Calu3 (cell line): Measurements from ENCODE around the gene RPAP3. TPM values are rescaled to one million over a fixed set of nuclear protein-coding genes. Genes with fewer than 3 reads are reported as not detected.

ENCODE experiments used
- BruUV-seq: library from RNA; stranded (reverse); fragments of 400-500 nt; replicated peaks from 2 replicates; lab custom pipeline; 2021; lab: Mats Ljungman, UMichigan
- CTCF ChIA-PET: fragments of 300-600 bp; sonication (Branson Sonifier 250); formaldehyde crosslinking; loops from one replicate; lab custom pipeline; 2022; ENCODE audit warnings: antibody characterized with exemption; lab: Charles Lee
- DNase-seq: peaks from one replicate; pipeline ENCODE4 v3.0.0; 2022
- H3K27ac Mint-ChIP-seq: one replicate; pipeline ENCODE4 v1.8.0; 2022; ENCODE audit warnings: mixed read lengths; ENCODE audit not compliant: unreplicated experiment
- H3K27me3 Mint-ChIP-seq: one replicate; pipeline ENCODE4 v1.8.0; 2022; ENCODE audit warnings: mixed read lengths; ENCODE audit not compliant: unreplicated experiment
- H3K36me3 Mint-ChIP-seq: one replicate; pipeline ENCODE4 v1.8.0; 2022; ENCODE audit warnings: mild to moderate bottlenecking, moderate library complexity, mixed read lengths; ENCODE audit not compliant: insufficient read depth, unreplicated experiment
- H3K4me1 Mint-ChIP-seq: one replicate; pipeline ENCODE4 v1.8.0; 2022; ENCODE audit warnings: mild to moderate bottlenecking, low read depth, mixed read lengths; ENCODE audit not compliant: unreplicated experiment
- H3K4me3 Mint-ChIP-seq: one replicate; pipeline ENCODE4 v1.8.0; 2022; ENCODE audit warnings: mild to moderate bottlenecking, low read depth, moderate library complexity, mixed read lengths; ENCODE audit not compliant: unreplicated experiment
- H3K9me3 Mint-ChIP-seq: one replicate; pipeline ENCODE4 v1.8.0; 2022; ENCODE audit warnings: low read depth, mixed read lengths; ENCODE audit not compliant: unreplicated experiment
- intact Hi-C: fragments of 100-400 bp; cut with micrococcal nuclease; formaldehyde crosslinking; loops from one replicate; pipeline ENCODE4 v1.10.0; 2022; ENCODE audit not compliant: unreplicated experiment
- total RNA-seq: library from RNA; stranded (reverse); gene quantifications from 2 replicates; pipeline ENCODE4 v1.2.3, GENCODE V29; 2022
- TF ChIP-seq, protein P1 (sequence below): fragments of 200-600 bp; IDR thresholded peaks from one replicate; pipeline ENCODE4 v1.8.0; 2022; ENCODE audit warnings: antibody characterized with exemption; ENCODE audit not compliant: unreplicated experiment

Gene RPAP3
- total RNA-seq, 1 experiment from 2014 or later, result 33.5 TPM

DNA sequence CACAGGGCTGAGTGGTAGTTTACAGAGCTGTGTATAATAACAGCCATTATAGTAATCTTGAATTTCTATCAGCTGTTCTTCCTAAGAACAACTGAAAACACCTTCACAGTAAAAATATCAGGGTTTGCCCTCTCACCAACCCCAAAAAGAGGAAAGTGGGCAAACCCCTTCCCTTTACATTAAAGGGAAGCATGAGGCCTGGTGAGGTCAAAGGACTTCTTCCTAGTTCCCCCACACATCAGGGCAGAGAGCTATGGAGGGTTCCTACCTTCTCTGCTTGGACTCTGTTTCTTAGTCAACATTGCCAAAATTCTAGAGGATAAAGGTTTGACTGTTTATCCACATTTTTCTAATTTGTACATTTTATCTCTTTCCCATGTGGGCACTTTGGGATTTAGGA is 4.4 kb upstream of the RPAP3 start:
- TF ChIP-seq, protein P1, sequence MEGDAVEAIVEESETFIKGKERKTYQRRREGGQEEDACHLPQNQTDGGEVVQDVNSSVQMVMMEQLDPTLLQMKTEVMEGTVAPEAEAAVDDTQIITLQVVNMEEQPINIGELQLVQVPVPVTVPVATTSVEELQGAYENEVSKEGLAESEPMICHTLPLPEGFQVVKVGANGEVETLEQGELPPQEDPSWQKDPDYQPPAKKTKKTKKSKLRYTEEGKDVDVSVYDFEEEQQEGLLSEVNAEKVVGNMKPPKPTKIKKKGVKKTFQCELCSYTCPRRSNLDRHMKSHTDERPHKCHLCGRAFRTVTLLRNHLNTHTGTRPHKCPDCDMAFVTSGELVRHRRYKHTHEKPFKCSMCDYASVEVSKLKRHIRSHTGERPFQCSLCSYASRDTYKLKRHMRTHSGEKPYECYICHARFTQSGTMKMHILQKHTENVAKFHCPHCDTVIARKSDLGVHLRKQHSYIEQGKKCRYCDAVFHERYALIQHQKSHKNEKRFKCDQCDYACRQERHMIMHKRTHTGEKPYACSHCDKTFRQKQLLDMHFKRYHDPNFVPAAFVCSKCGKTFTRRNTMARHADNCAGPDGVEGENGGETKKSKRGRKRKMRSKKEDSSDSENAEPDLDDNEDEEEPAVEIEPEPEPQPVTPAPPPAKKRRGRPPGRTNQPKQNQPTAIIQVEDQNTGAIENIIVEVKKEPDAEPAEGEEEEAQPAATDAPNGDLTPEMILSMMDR, result no peak
- no peak overlapping the region for H3K27ac Mint-ChIP-seq
- no peaks in the 10 kb centered on the region for H3K27me3 Mint-ChIP-seq
- BruUV-seq, result no TSS peak
- H3K9me3 Mint-ChIP-seq, result no peaks in the 10 kb centered on the region
- peaks cover under 1% of the 10 kb centered on the region for H3K4me1 Mint-ChIP-seq
- no peak for DNase-seq
- H3K36me3 Mint-ChIP-seq, result peaks cover 14% of the 10 kb centered on the region
- no peak overlapping the region for H3K4me3 Mint-ChIP-seq
- CTCF ChIA-PET, result no interaction called here
- intact Hi-C loops, result no loop called here

DNA sequence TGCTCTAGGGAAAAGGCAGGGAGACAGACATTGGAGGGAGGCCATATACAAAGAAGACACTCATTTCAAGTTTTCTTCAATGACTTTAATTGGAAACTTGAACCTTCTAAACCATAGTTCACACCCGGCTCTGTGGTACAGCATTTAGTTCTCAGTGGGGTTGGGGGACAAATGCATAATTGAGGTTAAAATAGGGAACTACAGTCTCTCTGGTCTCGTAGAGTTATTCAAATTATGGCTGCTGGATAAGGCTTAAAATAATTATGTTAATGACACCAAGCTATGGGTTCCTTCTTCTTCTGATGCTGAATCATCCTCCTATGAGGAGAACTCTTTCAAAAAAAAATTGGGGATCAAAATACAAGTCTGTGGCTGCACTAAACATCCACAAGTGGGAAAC is 3.8 kb upstream of the RPAP3 start:
- intact Hi-C loops, result no loop called here
- no TSS peak for BruUV-seq

DNA sequence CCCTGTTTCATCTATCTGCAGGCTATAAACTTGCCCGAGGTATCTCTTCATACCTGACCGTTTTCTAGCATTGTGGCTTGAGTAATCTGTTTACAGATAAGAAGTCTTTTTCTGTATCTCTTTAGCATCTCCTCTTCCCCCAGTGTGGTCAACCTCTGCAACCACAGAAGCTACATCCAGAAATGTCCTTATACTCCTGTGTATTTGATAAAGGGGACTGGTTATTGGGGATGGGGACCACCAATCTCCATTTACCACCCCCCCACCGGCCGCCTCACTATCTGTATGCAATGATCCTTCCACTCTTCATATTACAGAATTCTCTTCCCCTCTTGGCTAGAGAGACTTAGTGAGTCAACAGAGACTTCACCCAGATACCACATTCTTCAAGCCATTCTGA is 3.4 kb upstream of the RPAP3 start:
- TF ChIP-seq, protein P1, result no peak
- H3K36me3 Mint-ChIP-seq, result peaks cover 21% of the 10 kb centered on the region
- CTCF ChIA-PET, result no interaction called here
- BruUV-seq, result no TSS peak
- intact Hi-C loops, result no loop called here
- no peak overlapping the region for H3K27ac Mint-ChIP-seq
- peaks cover 11% of the 10 kb centered on the region for H3K4me1 Mint-ChIP-seq
- no peaks in the 10 kb centered on the region for H3K27me3 Mint-ChIP-seq
- no peak for DNase-seq
- H3K4me3 Mint-ChIP-seq, result no peak overlapping the region
- H3K9me3 Mint-ChIP-seq, result no peaks in the 10 kb centered on the region

More for the DNA sequence above, 3.8 kb upstream of the RPAP3 start:
- no peaks in the 10 kb centered on the region for H3K9me3 Mint-ChIP-seq
- no peaks in the 10 kb centered on the region for H3K27me3 Mint-ChIP-seq
- DNase-seq, result no peak
- TF ChIP-seq, protein P1, result no peak
- peaks cover 20% of the 10 kb centered on the region for H3K36me3 Mint-ChIP-seq
- H3K27ac Mint-ChIP-seq, result no peak overlapping the region
- CTCF ChIA-PET, result no interaction called here
- no peak overlapping the region for H3K4me3 Mint-ChIP-seq
- H3K4me1 Mint-ChIP-seq, result peaks cover 7% of the 10 kb centered on the region

DNA sequence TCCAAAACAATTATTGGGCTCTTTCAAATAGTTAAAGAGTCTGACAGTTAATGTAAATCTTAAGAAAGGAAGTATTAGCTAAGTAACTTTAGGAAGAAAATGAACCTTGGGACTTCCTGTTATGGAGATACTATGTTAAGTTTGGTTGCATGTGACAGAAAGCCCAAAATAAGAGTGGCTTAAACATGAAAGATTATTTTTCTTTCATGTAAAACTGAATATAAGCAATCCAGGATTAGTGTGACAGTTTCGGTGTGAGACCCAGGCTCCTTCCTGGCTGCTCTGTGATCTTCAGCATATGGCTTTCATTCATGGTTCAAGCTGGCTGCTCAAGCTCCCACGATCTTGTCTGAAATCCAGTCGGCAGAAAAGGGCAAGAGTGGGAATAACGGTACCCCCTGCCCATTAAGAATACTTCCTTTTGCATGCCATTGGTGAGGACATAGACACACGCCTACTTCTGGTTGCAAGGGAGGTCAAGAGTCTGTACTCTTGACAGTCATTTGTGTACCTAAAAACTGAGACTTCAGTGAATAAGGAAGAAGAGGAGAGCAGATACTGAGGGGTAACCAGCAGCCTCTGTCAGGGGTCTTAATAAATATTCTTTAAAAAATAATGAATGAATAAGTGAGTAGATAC is 2.2 kb upstream of the RPAP3 start:
- no peak for DNase-seq
- H3K4me1 Mint-ChIP-seq, result peaks cover 23% of the 10 kb centered on the region
- intact Hi-C loops, result no loop called here
- BruUV-seq, result no TSS peak
- CTCF ChIA-PET, result no interaction called here
- H3K27ac Mint-ChIP-seq, result no peak overlapping the region
- H3K36me3 Mint-ChIP-seq, result peaks cover 21% of the 10 kb centered on the region
- no peak overlapping the region for H3K4me3 Mint-ChIP-seq
- TF ChIP-seq, protein P1, result no peak
- H3K9me3 Mint-ChIP-seq, result no peaks in the 10 kb centered on the region
- H3K27me3 Mint-ChIP-seq, result no peaks in the 10 kb centered on the region
